ENCODE measurements around the gene IFNA1.

Gene IFNA1

GRCh38 chr9:21450733-21451394 lies 10.6 kb downstream of the IFNA1 start:
- DNase-seq: no peak

GRCh38 chr9:21452681-21453080 lies 12.4 kb downstream of the IFNA1 start:
- no peak for DNase-seq

GRCh38 chr9:21454149-21454548 lies 13.9 kb downstream of the IFNA1 start:
- DNase-seq: no peak

GRCh38 chr9:21455320-21455719 lies 15.1 kb downstream of the IFNA1 start:
- peak; percentile 61 for DNase-seq

- DNase-seq: peak; percentile 49
These were observed 21.1 kb downstream of the IFNA1 start for GRCh38 chr9:21461377-21461776.

- DNase-seq: no peak
These were observed 24.9 kb downstream of the IFNA1 start for GRCh38 chr9:21465138-21465537.

- peak; percentile 73 for DNase-seq
These were observed 25.8 kb downstream of the IFNA1 start for GRCh38 chr9:21465859-21466518.

GRCh38 chr9:21470126-21470525 lies 29.9 kb downstream of the IFNA1 start:
- no peak for DNase-seq

- peak; percentile 4 for DNase-seq
These were observed 33.0 kb downstream of the IFNA1 start for GRCh38 chr9:21473236-21473635.

GRCh38 chr9:21477466-21477865 lies 37.2 kb downstream of the IFNA1 start:
- DNase-seq: no peak

GRCh38 chr9:21479152-21479702 lies 39.0 kb downstream of the IFNA1 start:
- no peak for DNase-seq

- DNase-seq: no peak
These were observed 41.3 kb downstream of the IFNA1 start for GRCh38 chr9:21481470-21482056.

- no peak for DNase-seq
These were observed 42.0 kb downstream of the IFNA1 start, which contains the start of gene IFNE for GRCh38 chr9:21482213-21482612. Gene IFNE, minus strand, starts transcription at chr9:21482313. Its CDS starts 619 bp downstream, at chr9:21481694.

All from DMS53 (cell line).